Measurements from ENCODE around the gene NUP88. TPM values are rescaled to one million over a fixed set of nuclear protein-coding genes. Genes with fewer than 3 reads are reported as not detected.

The NUP88 gene
- total and polyA plus RNA-seq, 10 of the 15 experiments (the other 5 are each of a cell fraction or from before 2014, with no cell fraction given), result 110 to 244 (median 188) TPM

- no peaks in the 10 kb centered on the region for H3K27me3 ChIP-seq (replicated peaks in 1 of 2; ENCODE audit: control insufficient read depth in 2 of 2, insufficient read depth in 2 of 2, low read length in 1 of 2)
- H3K9ac ChIP-seq (ENCODE audit: control insufficient read depth, insufficient read depth, low read length), result no peak overlapping the region
- no peaks in the 10 kb centered on the region; the same call in 1 of the 2 replicates for H4K20me1 ChIP-seq (ENCODE audit: control insufficient read depth, insufficient read depth)
- no peaks in the 10 kb centered on the region for H3K9me3 ChIP-seq (replicated peaks; ENCODE audit: control insufficient read depth, insufficient read depth, low read length)
- CTCF ChIA-PET, result interaction anchor here (2.5 kb wide), 1 partner anchor 10 kb away, joined by 14 read pairs; the partner anchor contains the start of gene C1QBP
- in situ Hi-C loops (cut with MboI) (no loop called here), intact Hi-C loops (cut with micrococcal nuclease; ENCODE audit: unreplicated experiment) (no loop called here)
- FAIRE-seq (no peak), DNase-seq (ENCODE audit: low read depth, low spot score) (no peak), ATAC-seq (no peak)
- H3K4me1 ChIP-seq (ENCODE audit: control insufficient read depth, insufficient read depth, low read length), result no peaks in the 10 kb centered on the region
- H2AFZ ChIP-seq (ENCODE audit: control insufficient read depth, low read depth, low read length), result no peak overlapping the region
- no TSS peak for BruUV-seq (replicated peaks)
- no peak overlapping the region for H3K4me2 ChIP-seq (ENCODE audit: control insufficient read depth, insufficient read depth)
- RAD21 ChIA-PET (ENCODE audit: unreplicated experiment), result no interaction called here
- H3K79me2 ChIP-seq (ENCODE audit: control insufficient read depth, insufficient read depth, low read length), result no peaks in the 10 kb centered on the region
- WGBS (ENCODE audit: insufficient coverage, insufficient replicate concordance, low lambda C conversion rate, missing lambda C conversion rate), result 67% methylated on average over 3 of the region's 3 CpGs
- SMC1A ChIA-PET (ENCODE audit: uncharacterized antibody, unreplicated experiment), result interaction anchor here (0.7 kb wide), 1 partner anchor 18 kb away, joined by 3 read pairs; no protein-coding TSS in a partner anchor
- POLR2A ChIA-PET, result interaction anchor here (1.0 to 1.2 kb wide), 3 partner anchors 10 to 133 kb away, joined by 3 to 4 read pairs (median 3); partner anchors contain the start of genes C1QBP, NUP88 and RPAIN
- no peak overlapping the region for H3K4me3 ChIP-seq
- peaks cover 26 to 35% of the 10 kb centered on the region in 2 experiments for H3K36me3 ChIP-seq (ENCODE audit: control insufficient read depth in 2 of 2, insufficient read depth in 2 of 2, low read length in 1 of 2)
- H3K27ac ChIP-seq (ENCODE audit: control insufficient read depth, insufficient read depth), result no peak overlapping the region
- TF ChIP-seq MYC (IDR thresholded peaks at IDR 0.05; ENCODE audit: insufficient read depth, insufficient read length, insufficient replicate concordance, low read length, severe bottlenecking) (no peak), NR2F1 (conservative IDR thresholded peaks at IDR 0.05) (no peak), PBX3 (IDR thresholded peaks at IDR 0.05; ENCODE audit: insufficient replicate concordance, low read depth, low read length) (no peak), BCLAF1 (IDR thresholded peaks at IDR 0.05) (no peak), NKRF (conservative IDR thresholded peaks at IDR 0.05) (no peak), BHLHE40 (IDR thresholded peaks at IDR 0.05; ENCODE audit: borderline replicate concordance in 1 of 2, low read depth in 2 of 2, low read length in 1 of 2) (no peak), SMARCA5 (IDR thresholded peaks at IDR 0.05) (no peak), ZNF622 (IDR thresholded peaks at IDR 0.05) (no peak), CHD1 (IDR thresholded peaks at IDR 0.05; ENCODE audit: low read depth, low read length) (no peak), CBX3 (IDR thresholded peaks at IDR 0.05; ENCODE audit: borderline replicate concordance, low read depth) (no peak), PRDM15 (CRISPR knock-in tag; IDR thresholded peaks at IDR 0.05) (no peak)
Observed at GRCh38 chr17:5429191-5429887, 9.9 kb upstream of the NUP88 start.

Measured in GM12878 (cell line).